Esophagus squamous epithelium (tissue), 5 donors: Measurements from ENCODE around the gene TAGAP. TPM values are rescaled to one million over a fixed set of nuclear protein-coding genes. Genes with fewer than 3 reads are reported as not detected.

ENCODE experiments used
- DNase-seq: peaks from one replicate; lab custom pipeline; 2025; lab: John Stamatoyannopoulos, UW
- H3K27ac ChIP-seq, 4 donors: fragments of 200-600 bp; sonication (generic); one replicate each; pipeline ENCODE4 v1.5.1; 2016 to 2019; ENCODE audit warnings: mild to moderate bottlenecking in 1 of 4
- H3K27me3 ChIP-seq, 4 donors: fragments of 200-600 bp; sonication (generic); 1 replicate in 3 of 4; 2 replicates in 1 of 4; pipeline versions ENCODE4 v1.5.1 to v1.6.0; 2017 to 2021; ENCODE audit warnings: antibody characterized with exemption in 1 of 4
- H3K36me3 ChIP-seq, 3 donors: fragments of 200-600 bp; sonication (generic); one replicate each; pipeline ENCODE4 v1.5.1; 2016 to 2019
- H3K4me1 ChIP-seq, 3 donors: fragments of 200-600 bp; sonication (generic); one replicate each; pipeline ENCODE4 v1.5.1; 2017 to 2019
- H3K4me3 ChIP-seq, 4 donors: fragments of 200-600 bp; sonication (generic); 1 replicate in 3 of 4; 2 replicates in 1 of 4; pipeline ENCODE4 v1.5.1; 2016 to 2019; ENCODE audit warnings: mild to moderate bottlenecking in 2 of 4, moderate library complexity in 1 of 4
- H3K9me3 ChIP-seq, 3 donors: fragments of 200-600 bp; sonication (generic); one replicate each; pipeline ENCODE4 v1.5.1; 2016 to 2019
- CTCF ChIP-seq, 6 experiments: fragments of 450-650 bp in 4 of 6; fragments of 200-600 bp in 2 of 6; sonication (generic) in 2 of 6; IDR thresholded peaks; one replicate each; pipeline ENCODE4 v1.5.1; 2016 to 2019; ENCODE audit warnings: antibody characterized with exemption in 6 of 6, mild to moderate bottlenecking in 4 of 6, moderate library complexity in 4 of 6
- POLR2A ChIP-seq, 4 donors: fragments of 450-650 bp; IDR thresholded peaks; one replicate each; pipeline ENCODE4 v1.6.1; 2017; ENCODE audit warnings: antibody characterized with exemption in 4 of 4, mild to moderate bottlenecking in 4 of 4, moderate library complexity in 3 of 4
- WGBS, 2 donors: methylation state at CpG; one replicate each; pipeline ENCODE4 v1.1.5; 2018; 5-methylcytosine and 5-hydroxymethylcytosine counted together
- intact Hi-C: fragments of 100-400 bp; cut with DNase I; formaldehyde crosslinking; loops from one replicate; pipeline ENCODE4 v1.15.0; 2022
- total RNA-seq, 4 donors: library from RNA; depleted of rRNA; stranded (reverse); fragments of >200 nt; gene quantifications; one replicate each; pipeline ENCODE4 v1.1.0, GENCODE V29; 2016
- donor health status: DM: yes; HTN: yes; CAD: no.

TAGAP gene
- total RNA-seq, 4 donors from 2014 or later = 0.83 to 3.6 (median 2.4) TPM

- no peak for DNase-seq
- TF ChIP-seq CTCF (IDR thresholded peaks at IDR 0.05) (no peak), POLR2A (IDR thresholded peaks at IDR 0.05) (no peak)
- 64 to 79% methylated on average over 4 to 8 of the region's 13 CpGs for WGBS, 2 donors
These were observed 32.3 kb upstream of the TAGAP start for GRCh38 chr6:159077123-159077522.

GRCh38 chr6:159075506-159076228 is 30.9 kb upstream of the TAGAP start:
- no peak for TF ChIP-seq CTCF (IDR thresholded peaks at IDR 0.05)
- TF ChIP-seq POLR2A (IDR thresholded peaks at IDR 0.05) = no peak
- Histone ChIP-seq H3K4me1 (no peaks in the 10 kb centered on the region), H3K27ac (no peak overlapping the region), H3K27me3 (peaks cover 0 to 55% (median 0%) of the 10 kb centered on the region in 4 donors), H3K4me3 (no peak overlapping the region), H3K36me3 (no peaks in the 10 kb centered on the region), H3K9me3 (no peaks in the 10 kb centered on the region)
- no peak for DNase-seq
- intact Hi-C loops = no loop called here
- 68 to 70% methylated on average over 11 of the region's 12 CpGs for WGBS, 2 donors

More at GRCh38 chr6:159077123-159077522, 32.3 kb upstream of the TAGAP start:
- Histone ChIP-seq H3K27ac (no peak overlapping the region), H3K27me3 (peaks cover 0 to 45% (median 0%) of the 10 kb centered on the region in 4 donors), H3K4me3 (no peak overlapping the region), H3K36me3 (no peaks in the 10 kb centered on the region), H3K9me3 (no peaks in the 10 kb centered on the region), H3K4me1 (no peaks in the 10 kb centered on the region)
- intact Hi-C loops = no loop called here

- TF ChIP-seq CTCF (IDR thresholded peaks at IDR 0.05) (no peak), POLR2A (IDR thresholded peaks at IDR 0.05) (no peak)
- no peak for DNase-seq
These were observed 30.1 kb upstream of the TAGAP start for GRCh38 chr6:159074876-159075275.

GRCh38 chr6:159074120-159074684 is 29.4 kb upstream of the TAGAP start:
- TF ChIP-seq POLR2A (IDR thresholded peaks at IDR 0.05) (no peak), CTCF (IDR thresholded peaks at IDR 0.05) (no peak)
- no peaks in the 10 kb centered on the region for H3K36me3 ChIP-seq
- H3K4me1 ChIP-seq = no peaks in the 10 kb centered on the region
- intact Hi-C loops = no loop called here
- no peaks in the 10 kb centered on the region for H3K9me3 ChIP-seq
- no peak overlapping the region for H3K27ac ChIP-seq
- DNase-seq = no peak
- H3K4me3 ChIP-seq = peak overlapping the region in 1 of 4 donors; percentile 12
- H3K27me3 ChIP-seq = peaks cover 0 to 59% (median 0%) of the 10 kb centered on the region in 4 donors
- 35 to 44% methylated on average over 3 of the region's 3 CpGs for WGBS, 2 donors

More at GRCh38 chr6:159074876-159075275, 30.1 kb upstream of the TAGAP start:
- peaks cover 0 to 55% (median 0%) of the 10 kb centered on the region in 4 donors for H3K27me3 ChIP-seq
- no peaks in the 10 kb centered on the region for H3K4me1 ChIP-seq
- H3K27ac ChIP-seq = no peak overlapping the region
- no peak overlapping the region for H3K4me3 ChIP-seq
- WGBS, 2 donors = 64 to 74% methylated on average over 2 of the region's 2 CpGs
- intact Hi-C loops = no loop called here
- no peaks in the 10 kb centered on the region for H3K36me3 ChIP-seq
- no peaks in the 10 kb centered on the region for H3K9me3 ChIP-seq
